Fibroblast of lung (primary cell): Measurements from ENCODE around the gene ATOH1.

Experiments
- CTCF ChIP-seq, 2 donors: IDR thresholded peaks in 1 of 2; conservative IDR thresholded peaks in 1 of 2; 1 replicate in 1 of 2; 2 replicates in 1 of 2; pipeline ENCODE4 v1.5.1; 2011 to 2012; ENCODE audit warnings: low read length in 2 of 2, control low read depth in 1 of 2, inconsistent platforms in 1 of 2, low read depth in 1 of 2, mild to moderate bottlenecking in 1 of 2
- EZH2 ChIP-seq: IDR thresholded peaks from 2 replicates; pipeline ENCODE4 v1.5.1; 2012; ENCODE audit warnings: low read length, control low read depth, mild to moderate bottlenecking; ENCODE audit errors: missing control alignments

- no peak for TF ChIP-seq CTCF (conservative IDR thresholded peaks at IDR 0.05 in 1 of 2, IDR thresholded peaks at IDR 0.05 in 1 of 2; ENCODE audit: low read depth in 1 of 2, low read length in 2 of 2)
- no peak for TF ChIP-seq EZH2
Measured at GRCh38 chr4:93786149-93786548, 42.4 kb upstream of the ATOH1 start.
